Endothelial cell of hepatic sinusoid (primary cell): ENCODE results near the gene SH3BP2.

ENCODE experiments used
- in situ Hi-C: cut with HindIII; loops from 2 replicates; pipeline ENCODE4 v1.10.0; 2017; ENCODE audit warnings: low sequenced_read_pairs

The SH3BP2 gene

DNA sequence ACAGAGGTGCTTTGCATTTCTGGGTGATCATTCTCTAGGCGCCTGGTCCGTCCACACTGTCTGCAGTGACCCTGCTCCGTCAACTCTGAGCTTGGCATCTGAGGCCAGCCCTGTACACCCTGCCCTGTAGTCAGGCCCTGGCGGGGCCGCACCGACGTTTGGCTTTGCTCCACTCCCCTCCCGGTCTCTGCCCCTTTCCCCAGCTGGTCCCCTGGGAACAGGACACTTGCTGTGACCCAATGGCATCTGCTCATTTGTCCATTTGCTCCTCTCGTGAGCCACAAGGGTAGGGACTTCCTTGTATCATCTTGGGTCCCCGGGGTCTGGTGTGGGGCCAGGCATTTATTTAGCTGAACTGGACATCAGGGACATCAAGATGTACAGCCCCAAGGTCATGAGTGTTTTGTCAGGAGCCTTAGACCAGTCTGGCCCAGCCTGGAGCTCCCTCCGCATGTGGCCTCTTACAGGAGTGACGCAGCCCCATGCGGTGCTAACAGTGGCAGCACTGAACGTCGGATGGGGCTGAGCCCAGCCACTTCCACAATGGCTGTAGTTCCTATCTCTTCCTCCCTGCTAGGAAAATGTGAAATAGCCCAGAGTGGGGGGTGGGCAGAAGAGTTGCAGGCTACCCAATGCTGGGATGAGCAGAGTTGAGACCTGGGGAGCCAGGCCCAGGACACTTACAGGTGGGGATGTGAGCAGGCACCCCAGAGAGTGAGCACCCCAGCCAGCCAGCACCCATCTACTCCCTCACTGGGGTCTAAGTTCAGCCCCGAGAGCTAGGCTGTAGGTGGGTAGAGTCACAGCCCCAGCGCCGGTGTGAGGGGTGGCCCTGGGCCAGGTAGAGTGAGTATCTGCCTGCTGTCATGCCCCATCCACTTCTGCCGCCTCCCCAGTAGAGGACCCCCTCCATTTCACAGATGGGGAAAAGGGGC is 2.0 kb upstream of the SH3BP2 start:
- in situ Hi-C loops, result no loop called here

DNA sequence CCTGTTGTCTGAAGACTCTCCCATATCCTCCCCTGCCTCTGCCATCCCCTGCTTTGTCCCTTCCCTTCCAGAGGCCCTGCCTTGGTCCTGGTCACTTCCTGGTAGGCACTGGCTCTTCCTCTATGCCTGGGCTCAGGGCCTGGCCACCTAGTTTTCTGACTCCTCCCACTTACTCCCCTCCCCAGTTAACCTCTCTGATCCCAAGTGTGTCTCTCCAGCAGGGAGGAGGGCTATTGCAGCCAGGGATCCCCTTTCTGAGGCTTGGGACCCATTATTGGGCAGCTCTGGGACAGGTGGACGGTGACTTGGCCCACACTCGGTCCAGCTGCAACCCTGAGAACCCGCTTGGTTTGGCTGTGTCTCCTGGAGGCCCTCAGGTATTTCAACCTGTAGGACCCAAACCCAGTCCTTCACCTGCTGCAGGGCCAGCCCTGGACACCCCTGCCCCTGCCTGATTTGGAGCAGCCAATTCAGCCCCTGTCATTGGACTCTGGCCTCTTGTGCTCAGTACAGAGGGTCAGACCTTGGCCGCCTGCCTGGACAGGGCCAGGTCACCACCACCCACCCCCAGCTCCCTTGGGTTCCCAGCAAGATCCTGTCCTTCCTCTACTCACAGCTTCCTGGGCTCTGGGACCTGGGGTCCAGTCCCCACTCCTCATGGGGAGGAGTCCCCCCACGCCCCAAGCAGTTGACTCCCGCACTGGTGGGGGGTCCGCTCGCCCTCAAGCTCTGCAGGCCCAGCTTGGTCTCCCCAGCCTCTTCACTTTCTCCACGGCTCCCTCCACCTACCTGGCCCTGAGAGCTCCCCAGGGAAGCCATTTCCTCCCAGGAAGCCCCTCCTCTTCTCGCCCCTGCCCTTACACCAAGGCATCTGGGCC is 1.1 kb upstream of the SH3BP2 start:
- in situ Hi-C loops, result no loop called here

DNA sequence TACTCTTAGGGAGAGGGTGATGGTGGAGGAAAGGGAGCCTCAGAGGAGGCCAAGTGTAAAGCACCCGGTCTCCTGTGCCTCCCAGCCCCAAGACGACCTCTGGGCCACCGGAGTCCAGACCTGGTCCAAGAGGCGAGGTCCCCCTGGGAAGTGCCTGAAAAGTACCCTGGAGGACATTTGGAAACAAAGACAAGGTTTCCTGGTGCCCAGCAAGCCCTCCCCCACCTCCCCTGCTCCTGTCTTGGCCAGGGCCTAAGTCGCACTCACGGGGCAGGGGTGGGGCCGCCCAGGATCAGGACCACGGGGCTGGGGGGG is 532 bp upstream of the SH3BP2 start:
- in situ Hi-C loops, result no loop called here

- in situ Hi-C loops, result no loop called here
Observed at GRCh38 chr4:2793586-2794485, 951 bp downstream of the SH3BP2 start.

GRCh38 chr4:2794486-2795299 is 1.8 kb downstream of the SH3BP2 start:
- in situ Hi-C loops, result no loop called here

- in situ Hi-C loops, result no loop called here
Observed at GRCh38 chr4:2795300-2795892, 2.5 kb downstream of the SH3BP2 start.

GRCh38 chr4:2795893-2796848 is 3.3 kb downstream of the SH3BP2 start:
- in situ Hi-C loops, result no loop called here

- in situ Hi-C loops, result no loop called here
Observed at GRCh38 chr4:2796849-2797544, 4.1 kb downstream of the SH3BP2 start.

DNA sequence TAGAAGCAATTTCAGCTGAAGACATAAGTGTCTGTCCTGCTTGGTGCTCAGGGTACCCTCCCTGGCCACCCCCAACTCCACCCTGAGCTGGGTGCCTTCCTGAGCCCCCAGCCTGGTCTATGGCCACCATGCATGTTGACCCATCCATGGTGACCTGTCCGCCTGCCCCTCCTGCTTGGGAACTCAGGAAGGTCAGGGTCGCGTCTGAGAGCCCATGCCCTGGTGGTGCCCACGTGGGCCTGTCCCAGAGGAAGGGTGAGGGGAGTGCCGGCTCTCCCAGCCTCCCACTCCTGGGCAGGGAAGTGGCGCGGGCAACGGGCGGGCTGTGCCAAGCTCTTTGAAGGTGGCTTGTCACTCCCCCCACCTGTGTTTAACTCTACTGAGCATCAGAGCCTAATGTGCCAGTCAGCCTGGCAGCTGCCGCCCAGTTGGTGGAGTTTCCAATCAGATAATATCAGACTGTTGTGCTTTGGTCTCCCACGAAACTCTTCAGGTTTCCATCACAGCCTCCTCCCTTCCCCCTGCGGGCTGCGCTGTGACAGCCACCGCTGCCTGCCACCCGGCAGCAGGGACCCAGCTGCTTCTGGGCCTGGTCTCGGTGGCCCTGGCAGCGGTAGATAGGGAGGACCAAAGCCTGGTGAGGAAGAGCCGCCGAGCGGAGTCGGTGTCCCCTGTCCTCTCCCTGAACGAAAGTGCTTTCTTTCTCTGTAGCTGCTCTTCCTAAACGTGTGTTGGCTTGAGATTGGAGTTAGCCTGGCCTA is 4.8 kb downstream of the SH3BP2 start:
- in situ Hi-C loops, result no loop called here

DNA sequence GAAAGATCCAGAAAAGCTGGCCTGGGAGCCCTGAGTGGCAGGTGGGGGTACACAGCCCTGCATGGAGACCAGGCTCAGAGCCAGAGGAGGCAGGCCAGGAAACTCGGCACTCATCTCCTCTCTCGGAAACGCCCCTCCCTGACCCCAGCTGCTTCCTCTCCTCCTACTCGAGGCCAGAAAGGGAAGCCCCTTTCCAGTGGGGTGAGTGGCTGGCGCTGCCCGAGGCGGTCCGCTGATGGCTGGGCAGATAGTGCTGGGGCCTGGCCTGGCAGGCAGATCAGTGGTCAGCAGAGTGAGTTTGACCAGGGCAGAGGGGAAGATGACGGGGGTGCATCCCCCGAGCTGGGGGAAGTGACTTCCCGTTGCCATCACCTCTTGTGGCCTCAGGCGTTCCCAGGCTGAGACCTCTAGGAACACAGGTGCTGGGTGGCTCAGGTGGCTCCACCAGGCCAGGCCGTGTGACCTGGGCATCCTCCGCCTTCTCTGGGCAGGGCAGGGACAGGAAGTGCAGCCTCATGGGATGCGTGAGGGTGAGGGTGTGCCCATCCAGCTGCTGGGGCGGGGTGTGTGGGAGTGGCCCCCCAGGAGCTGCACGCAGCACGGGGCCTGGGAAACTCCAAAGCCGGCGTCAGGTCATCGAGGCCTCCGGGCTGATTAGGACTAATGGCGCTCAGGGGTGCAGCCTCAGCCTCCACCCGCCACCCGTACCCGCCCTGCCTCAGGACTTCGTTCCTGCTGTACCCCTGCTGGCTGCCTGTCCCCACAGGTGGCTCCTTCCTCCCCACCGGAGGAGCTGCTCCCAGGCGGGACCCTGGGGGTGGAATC is 5.7 kb downstream of the SH3BP2 start:
- in situ Hi-C loops, result no loop called here

- in situ Hi-C loops, result no loop called here
Observed at GRCh38 chr4:2799224-2799911, 6.5 kb downstream of the SH3BP2 start.

- in situ Hi-C loops, result no loop called here
Observed at GRCh38 chr4:2799971-2800690, 7.2 kb downstream of the SH3BP2 start.

GRCh38 chr4:2800691-2801596 is 8.1 kb downstream of the SH3BP2 start:
- in situ Hi-C loops, result no loop called here
